Posterior cingulate gyrus (tissue), 11 donors: ENCODE results near the gene MAP3K7.

ENCODE experiments used
- DNase-seq, 10 donors: peaks; one replicate each; pipeline versions ENCODE4 v3.0.0 to v3.0.0-alpha.2; 2020 to 2021; ENCODE audit warnings: mixed read lengths in 3 of 10
- intact Hi-C: fragments of 100-400 bp; cut with DNase I; formaldehyde crosslinking; loops from one replicate; pipeline ENCODE4 v1.15.1; 2023

The MAP3K7 gene

GRCh38 chr6:90465686-90466085 is 121.2 kb downstream of the MAP3K7 start:
- no peak for DNase-seq
- intact Hi-C loops: no loop called here

GRCh38 chr6:90464507-90464906 is 122.4 kb downstream of the MAP3K7 start:
- no peak for DNase-seq
- intact Hi-C loops: no loop called here

DNA sequence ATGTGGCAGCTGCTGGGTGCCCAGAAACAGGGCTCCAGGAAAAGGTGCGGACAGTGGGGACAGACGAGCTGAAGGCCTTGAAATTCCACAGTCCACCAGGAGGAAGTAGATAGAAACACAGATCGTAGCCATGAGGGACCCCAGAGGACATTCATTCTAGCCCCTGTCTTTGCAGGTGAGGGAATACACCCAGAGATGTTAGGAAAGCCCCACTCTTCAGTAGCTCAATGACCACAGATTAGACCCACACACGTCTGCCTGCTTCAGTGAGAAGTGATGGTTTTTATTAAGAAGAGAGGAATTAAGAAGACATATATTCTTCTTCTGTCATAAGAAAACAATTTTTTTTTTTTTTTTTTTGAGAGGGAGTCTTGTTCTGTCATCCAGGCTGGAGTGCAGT is 123.0 kb downstream of the MAP3K7 start:
- no peak for DNase-seq
- intact Hi-C loops: no loop called here
